Panc1 (cell line): Measurements from ENCODE around the gene TMEM88. TPM values are rescaled to one million over a fixed set of nuclear protein-coding genes. Genes with fewer than 3 reads are reported as not detected.

Experiments used
- ATAC-seq: fragments of 200-7000 bp; cut with Tn5 transposase; 2 replicates; pipeline ENCODE4 v1.9.1; 2020; ENCODE audit warnings: mild to moderate bottlenecking, moderate library complexity
- BruUV-seq: library from RNA; stranded (reverse); fragments of 400-500 nt; replicated peaks from 2 replicates; lab custom pipeline; 2021; lab: Mats Ljungman, UMichigan
- CTCF ChIA-PET: fragments of 300-600 bp; sonication (Branson Sonifier 250); formaldehyde crosslinking; loops from one replicate; lab custom pipeline; 2022; ENCODE audit warnings: antibody characterized with exemption; lab: Charles Lee
- POLR2A ChIA-PET: fragments of 300-600 bp; sonication (Branson Sonifier 250); formaldehyde crosslinking; loops from one replicate; lab custom pipeline; 2022; ENCODE audit warnings: antibody characterized with exemption; lab: Charles Lee
- DNase-seq: peaks from one replicate; pipeline ENCODE4 v3.0.0-alpha.2; 2010; ENCODE audit warnings: low read depth, low spot score
- H3K27ac ChIP-seq: 2 replicates; pipeline ENCODE4 v1.5.1; 2011; ENCODE audit warnings: mild to moderate bottlenecking, low read length, inconsistent platforms
- H3K27me3 ChIP-seq: fragments of 200-500 bp; sonication (Bioruptor generic); 2 replicates; pipeline ENCODE4 v1.6.0; 2014; ENCODE audit warnings: low read length, inconsistent platforms; ENCODE audit not compliant: control insufficient read depth, insufficient read depth
- H3K36me3 ChIP-seq: fragments of 200-500 bp; sonication (Bioruptor generic); 2 replicates; pipeline ENCODE4 v1.5.1; 2014; ENCODE audit warnings: inconsistent platforms, mild to moderate bottlenecking, low read length, moderate library complexity; ENCODE audit not compliant: control insufficient read depth, insufficient read depth
- H3K4me1 ChIP-seq: 2 replicates; pipeline ENCODE4 v1.5.1; 2011; ENCODE audit warnings: inconsistent platforms, mild to moderate bottlenecking, low read length, moderate library complexity; ENCODE audit not compliant: control insufficient read depth, insufficient read depth
- H3K4me3 ChIP-seq, 2 experiments: 2 replicates each; pipeline ENCODE4 v1.5.1; 2011 to 2012; ENCODE audit warnings: low read depth in 2 of 2, low read length in 2 of 2, mild to moderate bottlenecking in 2 of 2, inconsistent platforms in 1 of 2, moderate library complexity in 1 of 2
- H3K9me3 ChIP-seq: fragments of 200-500 bp; sonication (Bioruptor generic); 2 replicates; pipeline ENCODE4 v1.5.1; 2014; ENCODE audit warnings: low read depth, mild to moderate bottlenecking, inconsistent platforms, low read length, moderate library complexity; ENCODE audit not compliant: control insufficient read depth, insufficient read depth
- POLR2AphosphoS5 ChIP-seq: IDR thresholded peaks from 2 replicates; pipeline ENCODE4 v1.6.1; 2012; ENCODE audit warnings: mild to moderate bottlenecking, low read depth, low read length, moderate library complexity
- REST ChIP-seq, 2 experiments: IDR thresholded peaks; 2 replicates each; pipeline ENCODE4 v1.6.1; 2011 to 2012; ENCODE audit warnings: low read depth in 2 of 2, control low read depth in 1 of 2, low read length in 1 of 2, mild to moderate bottlenecking in 1 of 2, moderate library complexity in 1 of 2; ENCODE audit not compliant: insufficient read depth in 1 of 2
- SIN3A ChIP-seq: IDR thresholded peaks from 2 replicates; pipeline ENCODE4 v1.6.1; 2012; ENCODE audit warnings: low read depth, mild to moderate bottlenecking, low read length, moderate library complexity, borderline replicate concordance; ENCODE audit not compliant: insufficient read depth
- TCF7L2 ChIP-seq: IDR thresholded peaks from 2 replicates; pipeline ENCODE4 v1.6.1; 2011; ENCODE audit warnings: mild to moderate bottlenecking, low read depth, low read length, inconsistent platforms
- in situ Hi-C: cut with HindIII; loops from 2 replicates; pipeline ENCODE4 v1.10.0; 2016; ENCODE audit warnings: low sequenced_read_pairs, low pct_unique_long_range_greater_than_20kb
- intact Hi-C: fragments of 100-400 bp; cut with micrococcal nuclease; formaldehyde crosslinking; loops from one replicate; pipeline ENCODE4 v1.10.0; 2022; ENCODE audit not compliant: unreplicated experiment
- total RNA-seq: library from RNA; stranded (reverse); gene quantifications from one replicate; pipeline ENCODE4 v1.2.1, GENCODE V29; 2021; ENCODE audit not compliant: unreplicated experiment
- TF ChIP-seq, protein P1 (sequence below): fragments of 450-650 bp; IDR thresholded peaks from 2 replicates; pipeline ENCODE4 v1.5.1; 2017; ENCODE audit warnings: mild to moderate bottlenecking

Gene TMEM88
- total RNA-seq, 1 experiment from 2014 or later: 1.6 TPM

GRCh38 chr17:7887038-7887481 lies 32.2 kb downstream of the TMEM88 start:
- no peaks in the 10 kb centered on the region for H3K27me3 ChIP-seq
- DNase-seq (no peak), ATAC-seq (peak; percentile 9)
- in situ Hi-C loops (no loop called here), intact Hi-C loops (no loop called here)
- TF ChIP-seq TCF7L2 (no peak), POLR2AphosphoS5 (no peak), REST (IDR thresholded peaks at IDR 0.05; ENCODE audit: insufficient read depth in 1 of 2, low read depth in 2 of 2, low read length in 1 of 2) (no peak), SIN3A (no peak)
- TF ChIP-seq, protein P1, sequence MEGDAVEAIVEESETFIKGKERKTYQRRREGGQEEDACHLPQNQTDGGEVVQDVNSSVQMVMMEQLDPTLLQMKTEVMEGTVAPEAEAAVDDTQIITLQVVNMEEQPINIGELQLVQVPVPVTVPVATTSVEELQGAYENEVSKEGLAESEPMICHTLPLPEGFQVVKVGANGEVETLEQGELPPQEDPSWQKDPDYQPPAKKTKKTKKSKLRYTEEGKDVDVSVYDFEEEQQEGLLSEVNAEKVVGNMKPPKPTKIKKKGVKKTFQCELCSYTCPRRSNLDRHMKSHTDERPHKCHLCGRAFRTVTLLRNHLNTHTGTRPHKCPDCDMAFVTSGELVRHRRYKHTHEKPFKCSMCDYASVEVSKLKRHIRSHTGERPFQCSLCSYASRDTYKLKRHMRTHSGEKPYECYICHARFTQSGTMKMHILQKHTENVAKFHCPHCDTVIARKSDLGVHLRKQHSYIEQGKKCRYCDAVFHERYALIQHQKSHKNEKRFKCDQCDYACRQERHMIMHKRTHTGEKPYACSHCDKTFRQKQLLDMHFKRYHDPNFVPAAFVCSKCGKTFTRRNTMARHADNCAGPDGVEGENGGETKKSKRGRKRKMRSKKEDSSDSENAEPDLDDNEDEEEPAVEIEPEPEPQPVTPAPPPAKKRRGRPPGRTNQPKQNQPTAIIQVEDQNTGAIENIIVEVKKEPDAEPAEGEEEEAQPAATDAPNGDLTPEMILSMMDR: no peak
- no peaks in the 10 kb centered on the region; the same call in 1 of the 2 replicates for H3K36me3 ChIP-seq
- H3K4me3 ChIP-seq: peak overlapping the region; percentile 63 to 77
- ChIA-PET POLR2A (no interaction called here), CTCF (no interaction called here)
- H3K4me1 ChIP-seq: peaks cover 34% of the 10 kb centered on the region
- TSS peak; percentile 80 for BruUV-seq
- H3K9me3 ChIP-seq: no peaks in the 10 kb centered on the region
- H3K27ac ChIP-seq: peak overlapping the region; percentile 96

- in situ Hi-C loops: no loop called here
- ATAC-seq: peak; percentile 89
- no peaks in the 10 kb centered on the region for H3K9me3 ChIP-seq
- H3K27ac ChIP-seq: peak overlapping the region; percentile 96
- BruUV-seq: no TSS peak
- ChIA-PET POLR2A (no interaction called here), CTCF (no interaction called here)
- H3K4me3 ChIP-seq: peak overlapping the region; percentile 63 to 77
- TF ChIP-seq REST (IDR thresholded peaks at IDR 0.05; ENCODE audit: insufficient read depth in 1 of 2, low read depth in 2 of 2, low read length in 1 of 2): no peak
- 0 out of 2 replicates have a peak, but pooled peaks have one; percentile 52 for TF ChIP-seq POLR2AphosphoS5
- no peaks in the 10 kb centered on the region; the same call in 1 of the 2 replicates for H3K36me3 ChIP-seq
- H3K4me1 ChIP-seq: peaks cover 34% of the 10 kb centered on the region
- intact Hi-C loops: no loop called here
- no peaks in the 10 kb centered on the region for H3K27me3 ChIP-seq
- peak; percentile 88 for DNase-seq
Observed at GRCh38 chr17:7887482-7888183, 32.8 kb downstream of the TMEM88 start.
